Rectal smooth muscle tissue (tissue), 1 donor: ENCODE results near the gene ALKBH3.

Experiments
- H3K27ac ChIP-seq: one replicate; pipeline ENCODE4 v1.7.0; 2013; ENCODE audit warnings: low read depth, low read length, inconsistent platforms
- H3K27me3 ChIP-seq: one replicate; pipeline ENCODE4 v1.7.0; 2013; ENCODE audit warnings: low read length; ENCODE audit not compliant: control insufficient read depth, insufficient read depth
- H3K36me3 ChIP-seq: one replicate; pipeline ENCODE4 v1.7.0; 2013; ENCODE audit warnings: low read length; ENCODE audit not compliant: control insufficient read depth, insufficient read depth
- H3K4me1 ChIP-seq: one replicate; pipeline ENCODE4 v1.7.0; 2013; ENCODE audit warnings: low read length; ENCODE audit not compliant: control insufficient read depth, insufficient read depth
- H3K4me3 ChIP-seq: one replicate; pipeline ENCODE4 v1.7.0; 2013; ENCODE audit warnings: low read length
- H3K9ac ChIP-seq: one replicate; pipeline ENCODE4 v1.7.0; 2013; ENCODE audit warnings: low read length

ALKBH3 gene

GRCh38 chr11:43927070-43927469, 46.4 kb downstream of the ALKBH3 start:
- H3K36me3 ChIP-seq: peaks cover 2% of the 10 kb centered on the region
- H3K4me3 ChIP-seq: no peak overlapping the region
- H3K27me3 ChIP-seq: no peaks in the 10 kb centered on the region
- H3K9ac ChIP-seq: no peak overlapping the region
- H3K27ac ChIP-seq: no peak overlapping the region
- peaks cover 28% of the 10 kb centered on the region for H3K4me1 ChIP-seq

DNA sequence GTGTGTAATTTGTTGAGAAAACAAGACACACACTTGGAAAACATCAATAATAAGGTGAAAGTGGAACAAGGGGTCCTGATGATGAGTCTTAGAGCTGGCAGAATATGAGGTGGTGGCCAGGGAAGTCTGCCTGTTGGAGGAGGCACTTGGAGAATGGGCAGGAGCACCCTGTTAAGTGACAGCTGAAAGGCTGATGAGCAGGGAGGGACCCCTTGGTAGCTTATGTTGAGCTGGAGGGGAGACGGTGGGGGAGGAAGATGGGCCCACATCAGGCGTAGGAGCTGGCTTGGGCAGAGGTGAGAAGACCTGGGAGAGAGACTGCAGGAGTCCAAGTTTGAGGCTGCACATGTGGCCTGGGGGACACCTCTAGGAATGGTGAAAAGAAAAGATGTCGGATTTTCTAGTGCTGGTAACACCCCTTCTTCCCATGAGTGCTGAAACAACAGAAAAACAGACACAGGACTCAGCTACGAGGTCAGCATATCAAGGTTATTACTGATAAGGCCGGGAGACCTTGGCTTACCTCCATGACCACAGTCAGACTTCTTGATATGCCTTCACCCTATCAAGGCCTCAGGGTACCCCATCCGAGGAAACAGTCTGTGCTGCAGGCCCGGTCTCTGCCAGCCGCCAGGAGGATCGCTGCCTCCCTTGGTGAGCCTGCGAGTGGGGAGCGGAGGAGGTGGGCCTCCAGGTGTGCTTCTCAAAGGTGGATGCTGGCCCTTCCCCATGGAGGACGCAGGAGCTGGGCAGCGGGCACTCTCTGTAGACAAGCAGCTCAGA, 47.5 kb downstream of the ALKBH3 start:
- H3K27ac ChIP-seq: no peak overlapping the region
- H3K4me3 ChIP-seq: no peak overlapping the region
- peaks cover 20% of the 10 kb centered on the region for H3K4me1 ChIP-seq
- no peaks in the 10 kb centered on the region for H3K36me3 ChIP-seq
- no peak overlapping the region for H3K9ac ChIP-seq
- no peaks in the 10 kb centered on the region for H3K27me3 ChIP-seq

- peaks cover 14% of the 10 kb centered on the region for H3K4me1 ChIP-seq
- no peaks in the 10 kb centered on the region for H3K27me3 ChIP-seq
- no peak overlapping the region for H3K9ac ChIP-seq
- no peaks in the 10 kb centered on the region for H3K36me3 ChIP-seq
- no peak overlapping the region for H3K27ac ChIP-seq
- no peak overlapping the region for H3K4me3 ChIP-seq
Observed at GRCh38 chr11:43928721-43929120, 48.1 kb downstream of the ALKBH3 start.

DNA sequence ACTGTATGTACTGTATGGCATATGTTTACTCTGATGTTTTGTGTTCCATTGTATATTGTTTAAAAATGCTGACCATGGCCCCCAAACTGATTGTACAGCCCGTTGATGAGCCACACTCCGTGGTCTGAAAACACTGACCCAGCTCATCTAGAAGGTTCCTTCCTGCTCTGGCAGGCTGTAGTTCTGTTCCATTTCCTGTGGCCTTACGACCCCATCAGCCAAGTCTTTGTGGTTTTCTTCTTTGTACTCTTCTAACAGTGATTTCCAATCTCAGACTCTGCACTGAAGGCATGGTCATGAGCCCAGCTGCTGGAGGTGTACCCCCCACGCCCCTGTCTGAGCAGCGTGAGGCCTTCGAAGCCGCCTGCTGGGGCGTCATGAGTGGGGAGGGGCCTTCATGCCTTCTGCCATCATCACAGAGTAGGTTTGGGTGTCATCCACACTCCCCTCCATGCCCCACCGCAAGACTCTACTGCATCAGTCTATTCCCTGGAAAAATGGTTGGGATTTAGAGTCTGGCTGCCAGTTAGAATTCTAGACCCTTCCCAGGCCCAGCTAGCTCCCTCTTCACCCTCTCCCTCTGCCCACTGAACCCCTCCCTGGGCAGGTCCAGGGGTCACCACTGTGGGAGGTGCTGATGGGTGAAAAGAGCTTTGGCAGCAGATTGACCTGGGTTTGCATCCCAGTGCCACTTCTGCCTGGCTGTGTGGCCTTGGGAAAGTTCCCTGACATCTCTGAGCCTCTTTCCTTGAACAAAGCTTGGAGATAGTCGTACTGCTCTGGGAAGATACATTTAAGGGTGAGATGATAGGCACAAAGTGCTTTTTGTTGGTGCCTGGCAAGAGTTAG, 50.5 kb downstream of the ALKBH3 start:
- H3K4me3 ChIP-seq: no peak overlapping the region
- peaks cover 3% of the 10 kb centered on the region for H3K4me1 ChIP-seq
- H3K27ac ChIP-seq: no peak overlapping the region
- no peak overlapping the region for H3K9ac ChIP-seq
- H3K27me3 ChIP-seq: peaks cover 4% of the 10 kb centered on the region
- no peaks in the 10 kb centered on the region for H3K36me3 ChIP-seq

DNA sequence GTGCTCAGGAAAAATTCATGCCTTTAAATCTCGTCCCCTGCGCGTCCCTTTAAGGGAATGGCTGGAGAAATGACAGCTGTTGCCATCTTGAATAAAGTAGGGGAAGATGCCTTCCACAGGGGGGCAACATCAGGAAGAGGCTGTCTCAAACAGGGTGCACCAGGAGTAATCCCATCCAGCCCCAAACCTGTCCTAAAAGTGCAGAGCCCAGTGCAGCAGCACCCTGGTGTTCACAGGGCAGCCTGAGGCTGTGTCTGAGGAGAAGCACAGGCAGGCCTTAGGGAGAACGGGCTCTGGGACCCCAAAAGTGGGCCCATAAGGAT, 51.0 kb downstream of the ALKBH3 start:
- Histone ChIP-seq H3K36me3 (no peaks in the 10 kb centered on the region), H3K4me1 (no peaks in the 10 kb centered on the region), H3K27me3 (peaks cover 4% of the 10 kb centered on the region), H3K4me3 (no peak overlapping the region), H3K9ac (no peak overlapping the region), H3K27ac (no peak overlapping the region)

GRCh38 chr11:43933226-43933607, 52.6 kb downstream of the ALKBH3 start:
- no peak overlapping the region for H3K4me3 ChIP-seq
- H3K9ac ChIP-seq: no peak overlapping the region
- H3K27ac ChIP-seq: no peak overlapping the region
- peaks cover 4% of the 10 kb centered on the region for H3K27me3 ChIP-seq
- no peaks in the 10 kb centered on the region for H3K36me3 ChIP-seq
- no peaks in the 10 kb centered on the region for H3K4me1 ChIP-seq

DNA sequence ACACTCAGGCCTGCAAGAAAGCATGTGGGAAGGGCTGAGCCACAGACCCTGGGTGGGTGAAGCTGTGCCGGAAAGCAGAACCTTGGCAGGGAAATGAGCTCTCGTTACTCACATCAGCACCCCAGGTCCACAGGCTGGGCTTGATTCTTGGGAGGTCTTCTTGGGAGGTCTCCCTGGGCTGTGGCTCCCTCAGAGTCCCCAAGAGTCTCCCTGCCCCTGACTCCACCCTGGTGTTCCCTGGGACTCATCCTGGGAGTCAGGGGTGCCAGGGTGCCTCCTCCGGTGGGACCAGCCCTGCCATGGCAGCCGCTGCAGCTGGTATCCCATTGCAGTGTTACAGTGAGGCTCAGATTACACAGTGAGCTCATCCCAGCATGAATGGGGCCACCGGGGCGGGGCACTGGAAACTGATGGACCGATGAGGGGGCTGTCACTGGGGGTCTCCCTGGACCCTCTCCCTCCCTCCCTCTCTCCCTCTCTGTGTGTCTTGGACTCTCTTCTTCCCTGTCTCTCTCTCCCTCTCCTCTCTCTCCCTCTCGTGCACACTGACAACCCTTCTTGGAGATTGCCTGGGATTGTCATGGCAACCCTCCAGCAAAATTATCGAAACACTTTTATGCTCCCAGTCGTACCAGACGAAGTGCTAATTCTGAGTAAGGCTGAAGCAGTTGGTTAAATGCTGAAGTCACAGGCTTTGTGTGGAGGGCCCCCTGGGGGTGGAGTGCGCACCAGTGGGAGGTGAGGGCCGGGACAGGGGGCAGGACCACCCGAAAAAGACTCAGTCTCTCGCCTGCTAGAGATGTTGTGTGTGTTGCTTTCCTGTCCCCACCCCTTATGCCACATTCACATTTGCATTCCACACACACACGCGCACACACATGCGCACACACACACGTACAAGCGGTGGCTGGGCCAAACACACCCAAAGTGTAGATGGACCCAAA, 53.2 kb downstream of the ALKBH3 start:
- H3K9ac ChIP-seq: no peak overlapping the region
- no peaks in the 10 kb centered on the region for H3K36me3 ChIP-seq
- no peak overlapping the region for H3K27ac ChIP-seq
- no peaks in the 10 kb centered on the region for H3K4me1 ChIP-seq
- no peak overlapping the region for H3K4me3 ChIP-seq
- peaks cover 4% of the 10 kb centered on the region for H3K27me3 ChIP-seq

DNA sequence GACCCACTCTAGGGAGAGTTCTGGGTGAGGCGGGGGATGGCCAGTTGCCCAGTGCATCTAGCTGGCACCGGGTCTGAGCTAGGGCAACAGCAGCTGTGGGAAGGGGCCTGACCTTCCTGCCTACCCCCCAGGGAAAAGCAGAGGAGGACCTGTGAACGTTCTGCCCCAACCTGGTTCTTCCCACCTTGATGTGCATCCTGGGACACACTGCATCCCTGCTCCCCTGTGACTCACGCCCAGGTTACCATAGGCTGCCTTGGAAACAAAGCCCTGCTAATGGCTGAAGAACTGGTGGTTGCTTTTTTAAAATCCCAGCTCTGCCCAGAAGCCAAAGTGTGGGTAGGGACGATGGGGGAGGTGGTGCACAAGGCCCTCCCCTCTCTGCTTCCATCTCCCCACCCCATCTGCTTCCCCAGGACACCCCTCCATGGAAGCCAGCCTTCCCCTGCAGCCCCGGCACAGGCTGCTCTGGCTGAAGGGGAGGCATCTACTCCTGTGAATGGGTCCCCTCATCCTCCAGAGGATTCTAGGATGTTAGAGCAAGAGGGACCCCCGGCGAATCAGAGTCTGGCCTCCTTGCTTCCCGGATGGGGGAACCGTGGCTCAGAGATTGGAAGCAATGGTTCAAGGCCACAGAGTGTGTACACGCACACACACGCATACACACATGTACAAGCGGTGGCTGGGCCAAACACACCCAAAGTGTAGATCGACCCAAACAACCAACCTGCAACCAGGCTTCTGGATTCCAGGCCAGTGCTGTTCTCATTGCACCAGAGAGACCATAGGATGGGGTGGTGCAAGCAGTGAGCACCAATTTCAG, 54.2 kb downstream of the ALKBH3 start:
- H3K4me1 ChIP-seq: no peaks in the 10 kb centered on the region
- H3K27ac ChIP-seq: no peak overlapping the region
- peaks cover 4% of the 10 kb centered on the region for H3K27me3 ChIP-seq
- H3K4me3 ChIP-seq: no peak overlapping the region
- H3K9ac ChIP-seq: no peak overlapping the region
- no peaks in the 10 kb centered on the region for H3K36me3 ChIP-seq

DNA sequence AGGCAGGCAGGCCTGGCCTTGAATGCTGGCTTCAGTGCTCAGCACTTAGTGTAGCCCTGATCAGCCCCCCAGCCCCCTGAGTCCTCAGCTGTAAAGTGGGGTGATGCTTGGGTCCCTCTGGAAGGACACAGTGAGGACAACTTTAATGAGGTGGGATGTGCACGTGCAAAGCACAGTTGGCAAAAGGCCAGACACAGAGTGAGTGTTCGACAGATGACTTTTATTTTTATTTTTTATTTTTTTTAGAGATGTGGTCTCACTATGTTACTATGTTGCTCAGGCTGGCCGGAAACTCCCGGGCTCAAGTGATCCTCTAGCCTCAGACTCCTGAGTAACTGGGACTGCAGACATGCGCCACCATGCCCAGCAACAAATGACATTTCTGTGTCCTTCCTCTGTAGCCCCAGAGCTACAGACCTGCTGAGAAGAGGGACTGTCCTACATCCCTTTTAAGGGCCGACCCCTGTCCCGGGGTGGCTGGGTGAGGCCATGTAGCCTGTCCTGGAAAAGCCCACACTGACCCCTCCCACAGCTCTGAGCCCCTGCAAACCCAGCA, 54.9 kb downstream of the ALKBH3 start:
- Histone ChIP-seq H3K36me3 (no peaks in the 10 kb centered on the region), H3K4me1 (no peaks in the 10 kb centered on the region), H3K27me3 (peaks cover 4% of the 10 kb centered on the region), H3K4me3 (no peak overlapping the region), H3K27ac (no peak overlapping the region), H3K9ac (no peak overlapping the region)

DNA sequence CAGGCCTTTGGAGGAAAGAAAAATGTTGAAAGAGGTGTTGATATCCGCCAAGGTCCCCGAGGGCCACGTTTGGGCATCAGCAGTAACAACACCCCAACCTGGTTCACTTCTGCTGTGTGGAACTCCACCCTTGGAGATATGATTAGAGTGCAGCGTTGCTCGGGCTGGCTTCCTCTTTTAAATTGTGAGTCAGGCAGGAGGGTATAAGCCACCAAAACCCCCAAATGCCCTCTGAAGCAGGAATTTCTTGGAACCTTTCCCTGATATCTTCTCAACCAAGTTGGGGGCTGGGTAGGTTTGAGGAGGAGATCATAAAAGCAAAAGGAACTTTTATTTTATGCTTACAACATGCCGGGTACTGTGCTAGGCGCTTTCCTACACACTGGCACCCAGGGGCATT, 55.4 kb downstream of the ALKBH3 start:
- Histone ChIP-seq H3K36me3 (no peaks in the 10 kb centered on the region), H3K9ac (no peak overlapping the region), H3K4me1 (no peaks in the 10 kb centered on the region), H3K4me3 (no peak overlapping the region), H3K27ac (no peak overlapping the region), H3K27me3 (peaks cover 4% of the 10 kb centered on the region)
